ENCODE measurements around the gene ITPKB.

The ITPKB gene

GRCh38 chr1:226637147-226637935 is 101.7 kb downstream of the ITPKB start:
- no peak for TF ChIP-seq NFIC (IDR thresholded peaks at IDR 0.05)
- no peak for TF ChIP-seq TAF1 (IDR thresholded peaks at IDR 0.05; ENCODE audit: low read depth)
- TF ChIP-seq ZBTB7A (IDR thresholded peaks at IDR 0.05; ENCODE audit: low read depth): no peak
- no peak for TF ChIP-seq EP300 (IDR thresholded peaks at IDR 0.05; ENCODE audit: borderline replicate concordance)
- TF ChIP-seq RAD21 (IDR thresholded peaks at IDR 0.05; ENCODE audit: low read depth): no peak
- no peak for TF ChIP-seq FOXM1 (IDR thresholded peaks at IDR 0.05; ENCODE audit: borderline replicate concordance, low read depth)
- no peak for TF ChIP-seq USF1 (IDR thresholded peaks at IDR 0.05)
- no peak for TF ChIP-seq TCF12 (IDR thresholded peaks at IDR 0.05; ENCODE audit: low read depth)
- TF ChIP-seq CEBPB (IDR thresholded peaks at IDR 0.05): no peak
- TF ChIP-seq EGR1 (IDR thresholded peaks at IDR 0.05): no peak
- no peak for TF ChIP-seq MAX (IDR thresholded peaks at IDR 0.05)
- TF ChIP-seq CREB1 (IDR thresholded peaks at IDR 0.05; ENCODE audit: low read depth): no peak
- TF ChIP-seq TEAD4 (IDR thresholded peaks at IDR 0.05): no peak
- no peak for TF ChIP-seq YY1 (IDR thresholded peaks at IDR 0.05; ENCODE audit: low read depth)
- TF ChIP-seq REST (IDR thresholded peaks at IDR 0.05; ENCODE audit: low read depth): no peak

- TF ChIP-seq USF1 (IDR thresholded peaks at IDR 0.05): no peak
- TF ChIP-seq NFIC (IDR thresholded peaks at IDR 0.05): no peak
- TF ChIP-seq TCF12 (IDR thresholded peaks at IDR 0.05; ENCODE audit: low read depth): no peak
- TF ChIP-seq TAF1 (IDR thresholded peaks at IDR 0.05; ENCODE audit: low read depth): no peak
- TF ChIP-seq EGR1 (IDR thresholded peaks at IDR 0.05): no peak
- no peak for TF ChIP-seq CEBPB (IDR thresholded peaks at IDR 0.05)
- no peak for TF ChIP-seq ZBTB7A (IDR thresholded peaks at IDR 0.05; ENCODE audit: low read depth)
- no peak for TF ChIP-seq CREB1 (IDR thresholded peaks at IDR 0.05; ENCODE audit: low read depth)
- no peak for TF ChIP-seq YY1 (IDR thresholded peaks at IDR 0.05; ENCODE audit: low read depth)
- no peak for TF ChIP-seq EP300 (IDR thresholded peaks at IDR 0.05; ENCODE audit: borderline replicate concordance)
- TF ChIP-seq MAX (IDR thresholded peaks at IDR 0.05): no peak
- no peak for TF ChIP-seq REST (IDR thresholded peaks at IDR 0.05; ENCODE audit: low read depth)
These were observed 102.3 kb downstream of the ITPKB start for GRCh38 chr1:226636847-226637096.

- TF ChIP-seq YY1 (IDR thresholded peaks at IDR 0.05; ENCODE audit: low read depth) (no peak), USF1 (IDR thresholded peaks at IDR 0.05) (no peak), REST (IDR thresholded peaks at IDR 0.05; ENCODE audit: low read depth) (no peak), CREB1 (IDR thresholded peaks at IDR 0.05; ENCODE audit: low read depth) (no peak), EP300 (IDR thresholded peaks at IDR 0.05; ENCODE audit: borderline replicate concordance) (no peak)
These were observed 103.6 kb downstream of the ITPKB start for GRCh38 chr1:226635456-226635941.

GRCh38 chr1:226634611-226635246 is 104.4 kb downstream of the ITPKB start:
- TF ChIP-seq FOXM1 (IDR thresholded peaks at IDR 0.05; ENCODE audit: borderline replicate concordance, low read depth) (no peak), USF1 (IDR thresholded peaks at IDR 0.05) (no peak), EGR1 (IDR thresholded peaks at IDR 0.05) (no peak), TEAD4 (IDR thresholded peaks at IDR 0.05) (no peak), EP300 (IDR thresholded peaks at IDR 0.05; ENCODE audit: borderline replicate concordance) (no peak), ZBTB7A (IDR thresholded peaks at IDR 0.05; ENCODE audit: low read depth) (no peak), CEBPB (IDR thresholded peaks at IDR 0.05) (no peak), REST (IDR thresholded peaks at IDR 0.05; ENCODE audit: low read depth) (no peak), CREB1 (IDR thresholded peaks at IDR 0.05; ENCODE audit: low read depth) (no peak), YY1 (IDR thresholded peaks at IDR 0.05; ENCODE audit: low read depth) (no peak), TAF1 (IDR thresholded peaks at IDR 0.05; ENCODE audit: low read depth) (no peak), NFIC (IDR thresholded peaks at IDR 0.05) (no peak), RAD21 (IDR thresholded peaks at IDR 0.05; ENCODE audit: low read depth) (no peak), MAX (IDR thresholded peaks at IDR 0.05) (no peak), TCF12 (IDR thresholded peaks at IDR 0.05; ENCODE audit: low read depth) (no peak)
